Osteocyte (in vitro differentiated cells): ENCODE data around the gene EXTL1. TPM values are rescaled to one million over a fixed set of nuclear protein-coding genes. Genes with fewer than 3 reads are reported as not detected.

Source experiments
- DNase-seq: peaks from one replicate; pipeline ENCODE4 v3.0.0; 2021; ENCODE audit warnings: mixed read lengths; ENCODE audit not compliant: unreplicated experiment; ENCODE audit errors: extremely low spot score
- H3K27ac Mint-ChIP-seq: one replicate; pipeline ENCODE4 v1.8.0; 2021; ENCODE audit warnings: mild to moderate bottlenecking, mixed read lengths; ENCODE audit not compliant: unreplicated experiment
- H3K27me3 Mint-ChIP-seq: one replicate; pipeline ENCODE4 v1.8.0; 2021; ENCODE audit warnings: mixed read lengths; ENCODE audit not compliant: unreplicated experiment
- H3K36me3 Mint-ChIP-seq: one replicate; pipeline ENCODE4 v1.8.0; 2021; ENCODE audit warnings: mixed read lengths; ENCODE audit not compliant: unreplicated experiment
- H3K4me1 Mint-ChIP-seq: one replicate; pipeline ENCODE4 v1.8.0; 2021; ENCODE audit warnings: mixed read lengths; ENCODE audit not compliant: unreplicated experiment
- H3K4me3 Mint-ChIP-seq: one replicate; pipeline ENCODE4 v1.8.0; 2021; ENCODE audit warnings: mild to moderate bottlenecking, moderate library complexity, mixed read lengths; ENCODE audit not compliant: unreplicated experiment
- H3K9me3 Mint-ChIP-seq: one replicate; pipeline ENCODE4 v1.8.0; 2021; ENCODE audit warnings: mixed read lengths; ENCODE audit not compliant: unreplicated experiment
- CTCF ChIP-seq: fragments of 200-600 bp; sonication (generic); IDR thresholded peaks from 2 replicates; pipeline ENCODE4 v1.5.0; 2021; ENCODE audit warnings: antibody characterized with exemption, mild to moderate bottlenecking, moderate library complexity
- total RNA-seq: library from RNA; stranded (reverse); gene quantifications from 2 replicates; pipeline ENCODE4 v1.2.1, GENCODE V29; 2021

EXTL1 gene
- total RNA-seq, 1 donor from 2014 or later: 0.30 TPM

- Mint-ChIP-seq H3K9me3 (no peaks in the 10 kb centered on the region), H3K27me3 (peaks cover 76% of the 10 kb centered on the region), H3K27ac (no peak overlapping the region), H3K4me1 (peaks cover 4% of the 10 kb centered on the region), H3K4me3 (no peak overlapping the region), H3K36me3 (no peaks in the 10 kb centered on the region)
- no peak for TF ChIP-seq CTCF
- DNase-seq: no peak
Observed at GRCh38 chr1:26049531-26050247, 28.1 kb downstream of the EXTL1 start.

GRCh38 chr1:26050248-26050640 lies 28.7 kb downstream of the EXTL1 start:
- Mint-ChIP-seq H3K27me3 (peaks cover 72% of the 10 kb centered on the region), H3K9me3 (no peaks in the 10 kb centered on the region), H3K36me3 (no peaks in the 10 kb centered on the region), H3K4me1 (peaks cover 2% of the 10 kb centered on the region), H3K27ac (peak overlapping the region; percentile 50), H3K4me3 (no peak overlapping the region)
- TF ChIP-seq CTCF: no peak
- no peak for DNase-seq

- Mint-ChIP-seq H3K4me3 (no peak overlapping the region), H3K4me1 (no peaks in the 10 kb centered on the region), H3K27ac (no peak overlapping the region), H3K27me3 (peaks cover 68% of the 10 kb centered on the region), H3K36me3 (no peaks in the 10 kb centered on the region), H3K9me3 (no peaks in the 10 kb centered on the region)
- DNase-seq: no peak
- TF ChIP-seq CTCF: no peak
Observed at GRCh38 chr1:26053718-26054560, 32.4 kb downstream of the EXTL1 start.

GRCh38 chr1:26055041-26055440 lies 33.5 kb downstream of the EXTL1 start:
- H3K27ac Mint-ChIP-seq: no peak overlapping the region
- no peaks in the 10 kb centered on the region for H3K36me3 Mint-ChIP-seq
- no peak for TF ChIP-seq CTCF
- no peaks in the 10 kb centered on the region for H3K9me3 Mint-ChIP-seq
- no peak overlapping the region for H3K4me3 Mint-ChIP-seq
- no peak for DNase-seq
- peaks cover 63% of the 10 kb centered on the region for H3K27me3 Mint-ChIP-seq
- no peaks in the 10 kb centered on the region for H3K4me1 Mint-ChIP-seq

- DNase-seq: no peak
- no peak for TF ChIP-seq CTCF
- H3K27me3 Mint-ChIP-seq: peaks cover 51% of the 10 kb centered on the region
- H3K4me3 Mint-ChIP-seq: no peak overlapping the region
- H3K27ac Mint-ChIP-seq: no peak overlapping the region
- H3K4me1 Mint-ChIP-seq: no peaks in the 10 kb centered on the region
- H3K9me3 Mint-ChIP-seq: no peaks in the 10 kb centered on the region
- H3K36me3 Mint-ChIP-seq: no peaks in the 10 kb centered on the region
Observed at GRCh38 chr1:26057189-26057588, 35.6 kb downstream of the EXTL1 start.
